CD1c-positive myeloid dendritic cell (primary cell): ENCODE results near the gene IRX2.

ENCODE experiments used
- DNase-seq: peaks from one replicate; pipeline ENCODE4 v3.0.0-alpha.2; 2016; ENCODE audit errors: extremely low spot score

Gene IRX2

GRCh38 chr5:2718115-2718514 lies 33.4 kb downstream of the IRX2 start:
- DNase-seq, result no peak

- DNase-seq, result no peak
Observed at GRCh38 chr5:2715856-2716255, 35.6 kb downstream of the IRX2 start.

- no peak for DNase-seq
Observed at GRCh38 chr5:2714805-2715204, 36.7 kb downstream of the IRX2 start.

- DNase-seq, result no peak
Observed at GRCh38 chr5:2714026-2714425, 37.5 kb downstream of the IRX2 start.

GRCh38 chr5:2711446-2712425 lies 39.7 kb downstream of the IRX2 start:
- DNase-seq, result no peak

- no peak for DNase-seq
Observed at GRCh38 chr5:2710910-2711309, 40.6 kb downstream of the IRX2 start.

GRCh38 chr5:2709976-2710689 lies 41.3 kb downstream of the IRX2 start:
- DNase-seq, result no peak

GRCh38 chr5:2708751-2709150 lies 42.7 kb downstream of the IRX2 start:
- no peak for DNase-seq

GRCh38 chr5:2708132-2708531 lies 43.3 kb downstream of the IRX2 start:
- no peak for DNase-seq

GRCh38 chr5:2705861-2706260 lies 45.6 kb downstream of the IRX2 start:
- no peak for DNase-seq

- no peak for DNase-seq
Observed at GRCh38 chr5:2704806-2705645, 46.5 kb downstream of the IRX2 start.

GRCh38 chr5:2704111-2704510 lies 47.4 kb downstream of the IRX2 start:
- no peak for DNase-seq

GRCh38 chr5:2703615-2704014 lies 47.9 kb downstream of the IRX2 start:
- no peak for DNase-seq

- DNase-seq, result no peak
Observed at GRCh38 chr5:2703041-2703440, 48.4 kb downstream of the IRX2 start.

GRCh38 chr5:2702096-2702879 lies 49.2 kb downstream of the IRX2 start:
- DNase-seq, result no peak

GRCh38 chr5:2701592-2701991 lies 49.9 kb downstream of the IRX2 start:
- DNase-seq, result no peak

GRCh38 chr5:2700876-2701275 lies 50.6 kb downstream of the IRX2 start:
- no peak for DNase-seq

GRCh38 chr5:2699686-2700085 lies 51.8 kb downstream of the IRX2 start:
- no peak for DNase-seq

GRCh38 chr5:2699231-2699630 lies 52.2 kb downstream of the IRX2 start:
- no peak for DNase-seq

- no peak for DNase-seq
Observed at GRCh38 chr5:2698581-2698980, 52.9 kb downstream of the IRX2 start.
